ENCODE results near the gene OR1C1.
"Not testable (repeated sequence)": the region's sequence is repeated elsewhere in the genome, so short reads cannot be mapped to it uniquely, and the experiment has no call there.

The OR1C1 gene

GRCh38 chr1:247760456-247760855 lies at the start of gene OR1C1:
Gene OR1C1, minus strand, starts transcription at chr1:247760556. Its CDS starts 2,150 bp downstream, at chr1:247758406.
- DNase-seq, result no peak

GRCh38 chr1:247797518-247797917 lies 37.2 kb upstream of the OR1C1 start:
- DNase-seq, result no peak

GRCh38 chr1:247769603-247770002 lies 9.2 kb upstream of the OR1C1 start:
- DNase-seq, result no peak

- DNase-seq, result not testable (repeated sequence)
These were observed 6.0 kb downstream of the OR1C1 start for GRCh38 chr1:247754311-247754710.

- no peak for DNase-seq
These were observed 10.5 kb downstream of the OR1C1 start for GRCh38 chr1:247749870-247750269.

GRCh38 chr1:247748041-247748440 lies 12.3 kb downstream of the OR1C1 start, which contains the start of gene OR14A2:
Gene OR14A2, minus strand, starts transcription at chr1:247748141.
- DNase-seq, result no peak

GRCh38 chr1:247747616-247748015 lies 12.7 kb downstream of the OR1C1 start:
- no peak for DNase-seq

- no peak for DNase-seq
These were observed 13.9 kb downstream of the OR1C1 start for GRCh38 chr1:247746391-247746935.

GRCh38 chr1:247742215-247742760 lies 18.1 kb downstream of the OR1C1 start:
- not testable (repeated sequence) for DNase-seq

- DNase-seq, result no peak
These were observed 18.6 kb downstream of the OR1C1 start for GRCh38 chr1:247741756-247742155.

GRCh38 chr1:247740721-247741120 lies 19.6 kb downstream of the OR1C1 start:
- no peak for DNase-seq

GRCh38 chr1:247738315-247738714 lies 22.0 kb downstream of the OR1C1 start, which contains the start of gene OR14K1:
Gene OR14K1, plus strand, starts transcription at chr1:247738615. Its CDS starts 0 bp downstream, at chr1:247738615.
- DNase-seq, result no peak

- DNase-seq, result no peak
These were observed 39.1 kb downstream of the OR1C1 start for GRCh38 chr1:247721222-247721621.

- DNase-seq, result no peak
These were observed 43.8 kb downstream of the OR1C1 start, which contains the start of gene OR6F1 for GRCh38 chr1:247716546-247716945. Gene OR6F1, minus strand, starts transcription at chr1:247716646. Its CDS starts 3,891 bp downstream, at chr1:247712755.

GRCh38 chr1:247713753-247714152 lies 46.6 kb downstream of the OR1C1 start:
- DNase-seq, result no peak

- not testable (repeated sequence) for DNase-seq
These were observed 49.7 kb downstream of the OR1C1 start for GRCh38 chr1:247710681-247711080.
